GM19025 (cell line): ENCODE measurements around the gene PRR16.

Experiments
- ATAC-seq: cut with Tn5 transposase; IDR thresholded peaks from one replicate; pipeline ENCODE4 v1.9.1; 2021; ENCODE audit warnings: mild to moderate bottlenecking, low read depth, moderate library complexity; ENCODE audit not compliant: unreplicated experiment

Gene PRR16

DNA sequence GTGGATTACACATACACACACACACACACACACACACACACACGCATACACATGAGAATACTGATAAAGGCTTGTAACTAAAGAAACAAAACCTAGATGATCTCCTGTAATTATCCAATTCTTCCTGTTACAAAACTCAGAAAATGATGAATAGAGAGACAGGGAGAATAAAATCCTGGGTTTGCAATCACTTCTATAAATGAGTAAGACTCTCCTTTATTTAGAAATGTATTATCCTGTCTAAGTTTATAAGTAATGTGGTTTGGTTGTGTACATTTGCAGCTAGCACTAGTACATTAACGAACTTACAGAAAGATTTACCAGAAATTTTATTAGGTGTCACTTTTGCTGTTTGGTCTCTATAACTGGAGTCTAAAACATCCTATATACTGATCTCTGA lies 2.8 kb upstream of the PRR16 start:
- ATAC-seq, result no peak

DNA sequence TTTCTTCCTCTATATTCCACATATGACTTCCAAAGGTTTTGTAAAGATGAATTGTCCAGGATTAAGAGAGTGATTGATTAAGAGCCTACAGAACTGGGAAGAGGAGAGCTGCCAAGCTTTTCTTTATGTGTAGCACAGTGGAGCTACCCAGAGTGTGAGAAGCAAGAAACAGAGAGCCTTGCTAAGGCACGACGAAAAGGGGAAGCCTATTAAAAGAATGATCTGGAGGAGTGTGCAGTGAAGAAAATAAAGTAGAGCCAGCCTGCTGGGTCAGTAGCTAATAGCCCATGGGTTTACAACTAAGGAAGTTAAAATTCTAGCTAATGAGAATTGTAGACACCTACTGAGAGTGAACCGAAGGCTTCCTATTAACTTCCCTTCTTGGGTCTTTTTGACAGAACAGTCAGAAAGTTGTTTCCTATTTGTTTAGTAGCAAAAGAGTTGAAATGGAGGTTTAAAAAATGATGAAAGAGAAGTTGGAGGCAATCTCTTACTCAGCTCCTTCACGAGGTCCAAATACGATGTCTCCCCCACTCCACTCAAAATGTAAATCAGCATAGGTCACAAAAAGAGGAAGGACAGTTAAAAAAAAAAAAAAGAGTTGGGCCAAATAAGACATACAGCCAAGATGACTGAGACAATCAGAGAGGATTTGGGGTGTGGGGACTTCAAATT lies 957 bp upstream of the PRR16 start:
- ATAC-seq, result no peak

DNA sequence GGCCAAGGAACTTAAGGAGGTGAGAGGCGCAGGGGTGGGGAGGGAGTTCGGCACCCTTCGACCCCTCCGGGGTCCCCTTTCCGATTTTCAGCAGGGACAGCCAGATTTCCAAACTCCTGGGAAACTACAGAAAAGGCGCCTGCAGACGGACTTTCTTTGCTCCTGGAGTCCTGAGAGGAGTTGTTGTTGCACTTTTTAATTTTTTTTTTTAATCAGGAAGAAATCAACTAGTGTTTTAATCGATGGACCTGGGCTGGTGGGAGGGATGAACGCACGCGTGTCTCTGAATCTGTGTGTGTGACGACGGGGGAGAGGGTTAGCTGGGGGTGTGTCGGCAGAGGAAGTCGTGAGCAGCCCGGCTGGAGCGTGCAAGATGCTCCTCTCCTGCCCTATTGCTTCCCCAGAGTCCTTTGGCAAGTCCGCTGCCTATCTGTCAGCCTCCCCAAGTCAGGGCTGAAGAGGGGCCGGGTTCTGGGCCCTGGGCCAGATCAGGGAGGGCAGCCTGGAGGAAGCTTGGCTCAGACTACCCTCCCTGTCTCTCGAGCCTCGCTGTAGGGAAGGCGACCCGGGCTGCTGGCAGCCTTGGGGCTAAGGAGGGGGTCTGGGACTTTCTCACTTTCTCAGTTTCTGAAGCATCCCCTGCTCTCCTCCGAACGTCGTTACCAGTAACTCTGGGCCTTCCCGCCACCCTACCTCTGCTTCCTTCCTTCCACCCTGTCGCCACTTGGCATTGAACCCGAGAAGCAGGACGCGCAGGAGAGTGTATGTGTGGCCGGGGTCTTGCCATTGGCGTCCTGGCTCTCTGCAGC lies 731 bp downstream of the PRR16 start:
- ATAC-seq, result no peak

DNA sequence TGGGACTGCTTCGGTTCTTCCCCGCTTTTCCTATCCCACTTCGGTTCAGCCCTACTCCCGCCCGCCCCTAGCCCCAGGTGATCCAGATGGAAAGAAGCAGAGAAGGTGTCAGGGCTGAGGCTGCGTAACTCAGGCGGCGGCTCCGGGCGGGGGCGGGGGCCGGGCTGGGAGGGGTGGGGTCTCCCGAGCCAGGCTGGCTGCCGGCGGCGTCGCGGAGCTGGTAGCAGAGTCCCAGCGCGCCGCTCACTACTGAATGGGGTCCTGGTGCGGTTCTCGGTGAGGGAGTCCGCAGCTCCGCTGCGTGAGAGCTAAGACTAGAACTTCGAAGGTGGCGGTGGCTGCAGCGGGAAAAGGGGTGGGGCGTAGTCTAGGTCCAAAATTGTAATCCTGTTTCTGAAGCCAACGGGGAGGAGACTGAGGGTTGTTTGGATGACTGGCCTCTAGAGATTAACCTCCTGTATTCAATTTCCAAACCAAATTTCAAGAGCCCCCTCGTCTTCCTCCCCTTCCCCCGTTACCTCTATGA lies 1.4 kb downstream of the PRR16 start:
- no peak for ATAC-seq

DNA sequence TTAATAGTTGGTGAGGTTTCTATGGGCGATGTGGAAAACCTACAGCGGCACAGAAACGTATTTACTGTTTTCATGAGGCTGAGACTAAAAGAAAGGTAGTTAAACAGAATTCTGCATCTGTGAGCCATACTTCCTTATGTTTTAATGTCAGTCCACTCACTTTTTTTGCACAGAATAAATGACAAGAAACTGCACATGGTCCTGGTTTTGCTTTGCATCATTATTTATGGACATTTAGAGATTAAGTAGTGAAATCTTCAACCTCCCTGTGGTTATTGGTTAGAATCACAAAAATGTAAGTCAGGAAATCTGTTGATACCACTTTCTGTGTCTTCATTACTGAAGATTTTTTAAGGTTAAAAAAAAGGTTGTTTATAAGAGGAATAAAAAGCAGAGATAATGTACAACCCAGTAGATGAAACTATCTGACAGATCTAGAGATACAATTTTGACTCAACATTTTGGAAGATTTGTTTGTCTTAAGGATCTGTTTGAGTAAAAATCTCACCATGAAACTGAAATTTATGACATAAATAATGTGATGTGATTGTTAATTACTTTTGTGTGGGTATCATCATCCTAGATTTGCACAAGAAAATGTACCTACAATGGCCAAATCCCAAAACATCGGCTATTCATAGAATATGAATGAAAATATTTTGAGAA lies 2.4 kb downstream of the PRR16 start:
- ATAC-seq, result no peak

DNA sequence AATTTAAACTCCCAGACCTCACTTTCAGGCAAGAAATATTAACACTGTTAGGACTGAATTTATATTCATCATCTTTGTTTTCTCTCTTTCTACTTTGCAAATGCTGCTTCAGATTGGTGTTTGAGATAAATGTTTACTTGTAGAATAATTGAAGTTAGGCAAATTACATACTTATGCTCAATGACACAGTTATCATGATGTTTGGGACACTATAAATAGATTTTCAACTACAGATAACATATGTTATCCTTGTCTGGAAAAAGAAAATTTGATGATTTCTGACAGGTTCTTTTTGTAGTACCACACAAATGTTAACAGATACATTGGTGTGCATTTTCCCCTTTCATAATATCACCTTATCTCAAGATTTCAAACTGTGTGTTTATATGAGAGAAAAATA lies 7.9 kb downstream of the PRR16 start:
- no peak for ATAC-seq

DNA sequence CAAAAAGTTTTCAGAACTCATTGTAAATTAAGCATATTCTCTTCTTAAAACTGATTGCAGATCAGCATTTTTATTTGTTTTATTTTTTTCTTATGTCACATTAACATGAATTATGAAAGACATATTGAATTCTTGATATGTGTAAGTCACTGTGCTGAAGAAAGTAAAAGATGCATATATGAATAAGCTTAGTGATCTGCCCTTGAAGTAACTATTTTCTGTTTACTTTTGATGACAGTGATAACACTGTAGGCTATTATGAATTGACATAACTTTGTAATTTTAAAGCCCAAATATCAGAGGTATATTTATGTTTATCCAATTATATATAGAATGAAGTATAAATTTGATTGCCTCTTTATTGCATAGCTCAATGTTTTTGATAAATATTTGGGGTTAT lies 8.8 kb downstream of the PRR16 start:
- ATAC-seq, result no peak

DNA sequence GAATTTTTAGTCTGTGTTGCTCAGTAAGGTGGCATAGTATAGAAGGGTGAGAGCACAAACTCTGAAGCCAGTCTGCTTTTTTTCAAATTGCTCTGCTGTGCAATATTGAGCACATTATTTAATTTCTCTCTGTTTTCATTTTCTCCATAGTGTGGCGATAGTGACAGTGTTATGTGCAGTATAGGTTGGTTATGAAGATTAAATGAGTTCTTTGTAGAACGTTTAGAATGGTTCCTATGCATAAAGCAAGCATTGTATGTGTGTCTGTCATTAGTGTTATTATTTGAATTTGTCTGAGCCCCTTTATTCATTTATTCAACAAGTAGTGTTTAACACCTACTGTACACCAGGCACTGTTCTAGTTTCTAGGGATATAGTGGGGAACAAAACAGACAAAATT lies 9.2 kb downstream of the PRR16 start:
- no peak for ATAC-seq

DNA sequence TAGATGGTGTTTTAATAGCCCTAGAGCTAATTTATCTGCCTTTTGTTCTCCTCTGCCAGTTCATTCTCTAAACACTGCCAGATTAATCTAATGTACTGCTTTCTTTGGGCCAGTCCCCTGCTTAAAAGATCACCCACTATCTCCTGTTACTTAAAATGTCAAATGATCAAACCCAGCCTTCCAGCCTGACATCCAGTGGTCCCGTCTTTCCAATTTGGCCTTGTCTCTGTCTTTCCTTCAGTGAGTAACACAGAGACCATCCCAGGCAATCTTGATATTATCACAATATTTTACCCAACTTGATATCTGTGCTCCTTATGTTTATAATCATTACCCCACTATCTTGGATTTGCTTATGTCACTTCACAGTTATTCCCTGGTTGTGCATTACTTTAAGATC lies 12.0 kb downstream of the PRR16 start:
- no peak for ATAC-seq

DNA sequence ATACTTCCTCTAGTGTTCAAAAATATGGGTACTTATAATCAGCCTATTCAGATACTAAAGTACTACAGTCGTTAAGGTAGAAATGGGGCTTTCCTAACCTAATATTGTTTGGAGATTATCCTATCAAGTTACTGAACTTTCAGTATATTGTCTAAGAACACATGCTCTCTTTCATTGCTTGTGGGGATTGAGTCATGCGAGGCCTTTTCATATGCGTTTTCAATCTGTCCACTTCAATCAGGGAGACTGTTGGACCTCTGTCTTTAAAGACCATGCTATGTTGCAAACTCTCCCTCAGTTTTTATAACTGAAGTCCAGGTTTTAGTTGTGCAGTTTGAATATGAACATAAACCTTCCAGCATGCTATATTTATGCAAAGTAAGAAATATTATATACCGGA lies 15.0 kb downstream of the PRR16 start:
- no peak for ATAC-seq

DNA sequence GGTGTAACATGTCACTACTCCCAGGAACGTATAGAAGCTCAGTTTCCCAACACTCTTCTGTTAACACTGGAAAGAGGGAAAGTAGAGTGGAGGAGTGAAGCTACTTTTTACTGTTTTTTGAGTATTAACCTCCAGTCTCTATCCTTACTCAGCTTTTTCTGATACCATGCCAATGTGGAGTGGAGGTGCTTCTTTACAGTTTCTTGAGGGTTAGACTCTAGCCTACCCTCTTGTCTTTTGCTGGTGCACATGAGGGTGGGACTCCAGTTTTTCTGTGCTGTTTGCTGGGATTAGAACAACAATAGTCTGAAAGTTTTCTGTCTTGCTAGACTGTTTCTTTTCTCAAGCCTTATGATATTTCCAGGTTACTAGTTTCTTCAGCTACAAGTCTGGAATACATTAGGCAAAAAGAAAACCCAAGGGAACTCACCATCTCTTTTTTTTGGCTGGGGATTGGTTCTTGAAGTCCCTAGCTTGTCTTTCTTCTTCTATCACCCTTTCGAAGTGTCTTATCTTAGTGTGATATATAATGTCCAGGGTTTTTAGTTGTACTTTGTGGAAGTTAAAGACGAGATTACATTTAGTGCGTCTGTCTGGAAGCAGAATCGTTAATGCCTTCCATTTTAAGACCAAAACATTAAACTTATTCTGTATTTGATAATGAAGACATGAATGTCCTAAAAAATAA lies 35.9 kb downstream of the PRR16 start:
- no peak for ATAC-seq

DNA sequence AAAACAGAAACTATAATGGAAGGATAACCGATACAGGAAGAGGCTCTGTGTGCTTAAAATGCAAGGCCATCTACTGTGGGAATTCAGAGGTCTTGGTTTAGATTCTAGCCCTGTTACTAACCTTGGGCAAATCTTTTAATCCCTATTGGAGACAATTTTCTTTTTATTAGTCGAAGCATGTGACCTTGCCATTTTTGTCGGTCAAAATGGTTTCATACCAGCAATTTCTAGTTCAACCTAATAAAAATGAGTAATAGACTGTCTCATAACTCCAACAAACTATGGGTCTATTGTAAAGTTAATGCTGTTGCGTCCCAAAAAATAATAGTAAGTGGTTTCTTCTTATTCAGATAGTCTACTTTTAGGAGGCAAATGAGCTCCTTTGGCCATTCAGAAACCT lies 38.4 kb downstream of the PRR16 start:
- no peak for ATAC-seq

DNA sequence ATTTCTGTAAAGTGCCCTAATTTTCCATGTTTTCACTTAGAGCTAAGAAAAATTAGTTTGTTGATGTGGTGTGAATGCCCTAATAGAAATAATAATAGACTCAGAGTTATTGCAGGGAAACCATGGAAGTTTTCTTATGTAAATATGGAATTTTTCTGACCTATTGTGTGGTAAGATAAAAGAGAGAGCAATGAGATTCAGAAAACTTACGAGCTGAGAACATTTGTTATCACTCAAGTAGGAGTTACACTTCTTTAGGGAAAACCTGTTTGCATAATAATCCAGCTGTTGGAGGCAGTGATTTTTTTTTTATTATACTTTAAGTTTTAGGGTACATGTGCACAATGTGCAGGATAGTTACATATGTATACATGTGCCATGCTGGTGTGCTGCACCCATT lies 39.2 kb downstream of the PRR16 start:
- ATAC-seq, result no peak

DNA sequence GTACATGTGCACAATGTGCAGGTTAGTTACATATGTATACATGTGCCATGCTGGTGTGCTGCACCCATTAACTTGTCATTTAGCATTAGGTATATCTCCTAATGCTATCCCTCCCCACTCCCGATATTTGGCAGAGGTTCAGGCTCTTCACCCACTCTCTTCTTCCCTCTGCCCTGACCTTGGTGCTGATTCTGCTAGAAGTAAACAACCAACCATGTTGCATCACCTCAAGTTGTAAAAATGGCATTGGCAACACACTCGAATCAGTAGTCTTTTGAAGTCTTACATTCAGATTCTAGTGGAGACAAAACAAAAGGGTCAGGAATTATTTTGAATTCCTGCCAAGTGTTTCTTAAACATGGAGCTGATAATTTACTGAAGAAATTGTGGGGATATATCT lies 40.0 kb downstream of the PRR16 start:
- no peak for ATAC-seq

DNA sequence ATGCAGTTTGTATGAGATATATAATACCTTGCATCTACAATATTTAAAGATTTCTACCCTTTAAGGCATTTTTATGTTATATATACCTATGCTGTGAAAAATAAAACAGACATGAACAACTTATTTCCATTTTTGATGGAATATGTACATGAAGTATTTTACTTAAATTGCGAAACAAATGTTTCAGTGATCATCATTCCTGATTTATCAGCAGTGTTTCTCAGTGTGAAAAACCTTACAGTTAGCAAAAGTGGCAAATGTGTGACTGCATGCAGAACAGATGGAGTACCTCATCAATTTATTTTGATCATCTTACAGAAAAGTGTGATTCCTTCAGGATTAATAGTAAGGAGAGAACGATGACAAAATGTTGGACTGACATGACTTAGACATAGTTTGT lies 43.1 kb downstream of the PRR16 start:
- ATAC-seq, result no peak

DNA sequence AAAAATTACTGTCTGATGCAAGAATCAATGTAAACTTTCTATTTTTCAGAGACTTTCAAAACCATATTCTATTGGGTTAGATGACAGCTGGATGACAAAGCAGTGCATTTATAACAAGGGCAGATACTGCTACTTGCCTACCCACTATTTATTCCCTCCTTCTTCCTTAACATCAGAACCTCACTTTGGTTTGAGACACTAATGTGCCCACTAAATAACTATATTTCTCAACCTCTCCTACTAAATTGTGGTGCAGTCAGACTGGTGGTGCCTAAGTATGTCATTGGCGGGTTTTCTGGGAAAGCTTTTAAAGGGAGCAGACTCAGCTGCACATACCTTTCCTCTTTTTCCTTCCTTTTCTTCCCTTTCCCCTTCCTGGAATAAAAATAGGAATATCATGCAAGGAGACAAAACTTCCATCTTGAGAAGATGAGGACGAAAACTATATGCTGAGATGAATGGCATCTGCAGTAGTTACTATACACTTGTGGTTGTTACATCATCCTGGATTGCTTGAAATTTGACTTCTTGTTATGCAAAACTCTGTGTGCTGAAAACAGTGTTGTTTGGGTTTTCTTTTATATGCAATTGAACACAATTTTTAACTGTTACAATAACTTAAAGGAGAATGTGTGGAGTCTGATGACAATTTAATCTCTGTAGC lies 43.8 kb downstream of the PRR16 start:
- no peak for ATAC-seq

DNA sequence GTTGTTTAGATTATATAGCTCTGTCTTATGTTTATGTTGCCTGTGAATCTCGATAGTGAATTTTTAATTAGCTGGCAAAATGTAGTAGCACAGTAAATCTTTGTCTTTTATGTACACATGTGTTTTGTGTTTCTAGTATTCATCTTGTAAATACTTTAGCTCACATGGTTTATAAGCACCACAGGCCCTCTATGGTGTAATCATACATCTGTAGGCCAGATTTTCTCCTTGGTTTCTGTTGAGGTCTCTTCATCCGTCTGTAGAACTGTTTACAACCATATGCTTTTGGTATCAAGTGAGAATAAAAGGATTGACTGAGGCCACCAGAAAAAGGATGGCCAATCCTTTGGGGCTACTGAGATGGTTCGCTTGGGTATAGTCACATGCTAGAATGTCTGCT lies 45.0 kb downstream of the PRR16 start:
- no peak for ATAC-seq

DNA sequence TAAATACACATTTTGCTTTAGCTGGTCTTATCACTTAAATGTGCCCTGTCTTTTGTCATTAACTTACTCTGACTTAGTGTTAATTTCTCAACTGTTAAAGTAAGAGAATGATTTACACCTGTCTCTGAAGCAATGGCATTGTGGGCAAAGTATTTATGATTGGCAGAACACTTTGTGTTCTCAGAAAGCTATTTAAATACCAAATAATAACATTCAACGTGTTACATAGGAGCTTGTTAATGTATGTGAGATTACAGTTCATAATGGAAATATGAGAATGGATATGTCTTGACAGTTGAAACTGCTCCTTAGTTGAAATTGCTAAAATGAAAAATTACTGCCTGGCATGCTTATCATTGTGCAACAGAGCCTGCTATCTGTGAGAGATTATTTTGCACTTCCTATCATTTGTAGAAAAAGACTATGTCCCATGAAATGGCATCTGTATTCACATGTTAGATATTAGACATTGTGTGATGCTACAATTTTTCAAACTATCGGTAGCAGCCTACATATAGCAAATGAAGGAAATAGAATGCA lies 46.1 kb downstream of the PRR16 start:
- no peak for ATAC-seq

DNA sequence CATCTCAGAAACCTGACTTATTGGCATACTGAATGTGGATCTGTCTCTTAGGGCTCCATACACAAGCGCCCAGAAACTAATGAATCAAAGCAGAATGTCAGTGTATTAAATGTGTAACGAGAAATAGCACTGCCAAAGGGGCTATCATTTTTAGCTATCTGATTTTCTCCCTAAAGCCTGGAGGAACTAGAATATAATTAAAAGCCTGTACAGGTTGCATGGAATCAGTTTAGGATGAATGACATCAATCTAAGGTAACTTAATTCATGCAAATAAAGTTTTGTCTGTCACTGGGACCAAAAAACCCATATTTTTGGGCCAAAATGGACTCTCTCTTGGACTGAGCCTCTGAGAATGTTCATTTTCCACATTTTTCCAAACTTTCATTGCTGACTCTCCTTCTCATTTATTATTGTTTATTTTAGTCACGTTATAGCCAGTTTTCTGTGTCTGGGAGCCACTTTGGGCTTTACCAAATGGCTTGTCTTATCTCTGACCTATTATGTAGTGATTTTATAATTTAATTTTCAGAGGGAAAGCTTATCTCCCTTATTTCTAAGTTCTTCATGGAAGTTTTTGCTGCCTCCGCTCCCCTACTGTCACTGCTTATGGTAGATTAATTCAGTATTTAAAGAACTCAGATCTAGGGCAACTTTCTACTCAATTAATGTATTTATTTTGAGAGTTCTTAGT lies 47.0 kb downstream of the PRR16 start:
- ATAC-seq, result no peak

DNA sequence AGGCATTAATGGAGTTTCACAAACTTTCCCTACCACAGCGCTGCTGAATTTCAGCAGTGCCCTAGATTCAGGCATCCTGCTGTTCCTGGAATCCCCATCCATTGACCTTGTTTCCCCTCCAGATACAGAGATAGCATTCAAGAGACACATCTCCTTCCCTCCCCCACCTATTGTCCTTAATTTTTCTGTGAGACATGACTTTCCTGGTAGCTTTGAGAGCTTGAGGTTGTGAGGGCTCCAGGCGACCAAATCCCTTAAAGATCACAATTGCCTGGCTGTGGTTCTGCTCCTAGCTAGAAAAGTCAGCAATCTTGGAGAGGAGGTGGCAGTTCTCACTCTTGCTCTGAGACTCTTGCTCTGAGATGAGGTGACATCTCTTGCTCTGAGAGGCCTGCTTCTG lies 48.0 kb downstream of the PRR16 start:
- ATAC-seq, result no peak
